ENCODE results near the gene PPP6R3.
A peak's percentile ranks its signal among the peaks of the same experiment; 100 is the strongest.
"Not testable (repeated sequence)": the region's sequence is repeated elsewhere in the genome, so short reads cannot be mapped to it uniquely, and the experiment has no call there.

The PPP6R3 gene

GRCh38 chr11:68457216-68457897, 3.2 kb upstream of the PPP6R3 start:
- no peak for DNase-seq (ENCODE audit: low read depth in 3 of 3)

- DNase-seq (ENCODE audit: low read depth in 3 of 3), result no peak
Measured at GRCh38 chr11:68457898-68458249, 2.7 kb upstream of the PPP6R3 start.

- not testable (repeated sequence) for DNase-seq (ENCODE audit: low read depth in 3 of 3)
Measured at GRCh38 chr11:68458340-68458739, 2.2 kb upstream of the PPP6R3 start.

GRCh38 chr11:68459886-68460740, 439 bp upstream of the PPP6R3 start:
- DNase-seq (ENCODE audit: low read depth in 3 of 3), result peak; percentile 86 to 94 (median 89)

- DNase-seq (ENCODE audit: low read depth in 3 of 3), result no peak
Measured at GRCh38 chr11:68461575-68461917, 994 bp downstream of the PPP6R3 start.

- no peak for DNase-seq (ENCODE audit: low read depth in 3 of 3)
Measured at GRCh38 chr11:68463714-68464113, 3.2 kb downstream of the PPP6R3 start.

GRCh38 chr11:68467201-68467834, 6.8 kb downstream of the PPP6R3 start:
- no peak for DNase-seq (ENCODE audit: low read depth in 3 of 3)

- no peak for DNase-seq (ENCODE audit: low read depth in 3 of 3)
Measured at GRCh38 chr11:68468217-68468828, 7.8 kb downstream of the PPP6R3 start.

- DNase-seq (ENCODE audit: low read depth in 3 of 3), result no peak
Measured at GRCh38 chr11:68469122-68469521, 8.6 kb downstream of the PPP6R3 start.

GRCh38 chr11:68469642-68470041, 9.1 kb downstream of the PPP6R3 start:
- DNase-seq (ENCODE audit: low read depth in 3 of 3), result no peak

GRCh38 chr11:68470304-68470811, 9.8 kb downstream of the PPP6R3 start:
- no peak for DNase-seq (ENCODE audit: low read depth in 3 of 3)

- peak in 1 of 3 experiments; percentile 28 for DNase-seq (ENCODE audit: low read depth in 3 of 3)
Measured at GRCh38 chr11:68471360-68472340, 11.1 kb downstream of the PPP6R3 start.

GRCh38 chr11:68472778-68473177, 12.2 kb downstream of the PPP6R3 start:
- DNase-seq (ENCODE audit: low read depth in 3 of 3), result no peak

GRCh38 chr11:68473693-68474092, 13.1 kb downstream of the PPP6R3 start:
- DNase-seq (ENCODE audit: low read depth in 3 of 3), result no peak

- DNase-seq (ENCODE audit: low read depth in 3 of 3), result not testable (repeated sequence)
Measured at GRCh38 chr11:68475626-68476025, 15.1 kb downstream of the PPP6R3 start.

- DNase-seq (ENCODE audit: low read depth in 3 of 3), result no peak
Measured at GRCh38 chr11:68479390-68479789, 18.8 kb downstream of the PPP6R3 start.

GRCh38 chr11:68480193-68480592, 19.6 kb downstream of the PPP6R3 start:
- DNase-seq (ENCODE audit: low read depth in 3 of 3), result no peak

GRCh38 chr11:68480852-68481510, 20.4 kb downstream of the PPP6R3 start:
- DNase-seq (ENCODE audit: low read depth in 3 of 3), result no peak

GRCh38 chr11:68481579-68482240, 21.2 kb downstream of the PPP6R3 start:
- no peak for DNase-seq (ENCODE audit: low read depth in 3 of 3)

GRCh38 chr11:68488623-68489022, 28.1 kb downstream of the PPP6R3 start:
- no peak for DNase-seq (ENCODE audit: low read depth in 3 of 3)

Measured in stimulated activated CD4-positive, alpha-beta T cell treated with anti-CD3 and anti-CD28 coated beads, TNF-alpha, amount 100 ng/mL, for 4 hours (primary cell).